NCI-H1105 (cell line): ENCODE data around the gene GLG1.
A peak's percentile ranks its signal among the peaks of the same experiment; 100 is the strongest.
"Not testable (repeated sequence)": the region's sequence is repeated elsewhere in the genome, so short reads cannot be mapped to it uniquely, and the experiment has no call there.

ENCODE experiments used
- DNase-seq: peaks from one replicate; lab custom pipeline; 2025; lab: John Stamatoyannopoulos, UW

The GLG1 gene

GRCh38 chr16:74606521-74607309 lies at the start of gene GLG1:
GLG1 (minus strand) TSS chr16:74607114; CDS start chr16:74607094, 20 bp downstream.
- peak; percentile 77 for DNase-seq

- DNase-seq, result no peak
Measured at GRCh38 chr16:74654536-74655050, 47.7 kb upstream of the GLG1 start.

- not testable (repeated sequence) for DNase-seq
Measured at GRCh38 chr16:74652883-74653282, 46.0 kb upstream of the GLG1 start.

- DNase-seq, result no peak
Measured at GRCh38 chr16:74652249-74652648, 45.3 kb upstream of the GLG1 start.

GRCh38 chr16:74651841-74652240 lies 44.9 kb upstream of the GLG1 start:
- no peak for DNase-seq

GRCh38 chr16:74650966-74651567 lies 44.2 kb upstream of the GLG1 start:
- DNase-seq, result no peak

GRCh38 chr16:74649839-74650504 lies 43.1 kb upstream of the GLG1 start:
- DNase-seq, result no peak

GRCh38 chr16:74641969-74642368 lies 35.1 kb upstream of the GLG1 start:
- DNase-seq, result no peak

- DNase-seq, result no peak
Measured at GRCh38 chr16:74637742-74638453, 31.0 kb upstream of the GLG1 start.

- DNase-seq, result no peak
Measured at GRCh38 chr16:74635303-74635702, 28.4 kb upstream of the GLG1 start.

GRCh38 chr16:74633686-74634085 lies 26.8 kb upstream of the GLG1 start:
- DNase-seq, result no peak

- no peak for DNase-seq
Measured at GRCh38 chr16:74627506-74628220, 20.7 kb upstream of the GLG1 start.

GRCh38 chr16:74626741-74627416 lies 20.0 kb upstream of the GLG1 start:
- DNase-seq, result no peak

- no peak for DNase-seq
Measured at GRCh38 chr16:74625500-74626350, 18.8 kb upstream of the GLG1 start.

- no peak for DNase-seq
Measured at GRCh38 chr16:74623839-74624235, 16.9 kb upstream of the GLG1 start.

GRCh38 chr16:74623214-74623838 lies 16.4 kb upstream of the GLG1 start:
- DNase-seq, result no peak

- DNase-seq, result no peak
Measured at GRCh38 chr16:74622005-74622404, 15.1 kb upstream of the GLG1 start.

GRCh38 chr16:74617206-74617788 lies 10.4 kb upstream of the GLG1 start:
- DNase-seq, result no peak

- no peak for DNase-seq
Measured at GRCh38 chr16:74611721-74612120, 4.8 kb upstream of the GLG1 start.
